Sigmoid colon (tissue), 4 donors: ENCODE data around the gene UBQLN4.

Source experiments
- EP300 ChIP-seq, 4 donors: sonication (generic); formaldehyde crosslinking; IDR thresholded peaks; one replicate each; pipeline ENCODE4 v1.6.1; 2017; ENCODE audit warnings: antibody characterized with exemption in 4 of 4
- POLR2A ChIP-seq, 2 donors: fragments of 450-650 bp; IDR thresholded peaks; one replicate each; pipeline ENCODE4 v1.6.1; 2016; ENCODE audit warnings: antibody characterized with exemption in 2 of 2, mild to moderate bottlenecking in 2 of 2, moderate library complexity in 2 of 2
- POLR2AphosphoS5 ChIP-seq, 4 donors: sonication (generic); formaldehyde crosslinking; IDR thresholded peaks; one replicate each; pipeline ENCODE4 v1.6.1; 2017; ENCODE audit warnings: antibody characterized with exemption in 4 of 4
- TF ChIP-seq, protein P1 (sequence below), 4 experiments: fragments of 450-650 bp in 3 of 4; fragments of 200-600 bp in 1 of 4; IDR thresholded peaks; one replicate each; pipeline ENCODE4 v1.5.1; 2016 to 2019; ENCODE audit warnings: antibody characterized with exemption in 4 of 4, mild to moderate bottlenecking in 3 of 4, moderate library complexity in 2 of 4

- TF ChIP-seq, protein P1, sequence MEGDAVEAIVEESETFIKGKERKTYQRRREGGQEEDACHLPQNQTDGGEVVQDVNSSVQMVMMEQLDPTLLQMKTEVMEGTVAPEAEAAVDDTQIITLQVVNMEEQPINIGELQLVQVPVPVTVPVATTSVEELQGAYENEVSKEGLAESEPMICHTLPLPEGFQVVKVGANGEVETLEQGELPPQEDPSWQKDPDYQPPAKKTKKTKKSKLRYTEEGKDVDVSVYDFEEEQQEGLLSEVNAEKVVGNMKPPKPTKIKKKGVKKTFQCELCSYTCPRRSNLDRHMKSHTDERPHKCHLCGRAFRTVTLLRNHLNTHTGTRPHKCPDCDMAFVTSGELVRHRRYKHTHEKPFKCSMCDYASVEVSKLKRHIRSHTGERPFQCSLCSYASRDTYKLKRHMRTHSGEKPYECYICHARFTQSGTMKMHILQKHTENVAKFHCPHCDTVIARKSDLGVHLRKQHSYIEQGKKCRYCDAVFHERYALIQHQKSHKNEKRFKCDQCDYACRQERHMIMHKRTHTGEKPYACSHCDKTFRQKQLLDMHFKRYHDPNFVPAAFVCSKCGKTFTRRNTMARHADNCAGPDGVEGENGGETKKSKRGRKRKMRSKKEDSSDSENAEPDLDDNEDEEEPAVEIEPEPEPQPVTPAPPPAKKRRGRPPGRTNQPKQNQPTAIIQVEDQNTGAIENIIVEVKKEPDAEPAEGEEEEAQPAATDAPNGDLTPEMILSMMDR (IDR thresholded peaks at IDR 0.05), result no peak
- TF ChIP-seq POLR2AphosphoS5 (IDR thresholded peaks at IDR 0.05) (no peak), POLR2A (IDR thresholded peaks at IDR 0.05) (no peak), EP300 (IDR thresholded peaks at IDR 0.05) (no peak)
These were observed 3.2 kb downstream of the UBQLN4 start for GRCh38 chr1:156050376-156050775.
